ENCODE measurements around the gene RAD51B.

RAD51B gene

DNA sequence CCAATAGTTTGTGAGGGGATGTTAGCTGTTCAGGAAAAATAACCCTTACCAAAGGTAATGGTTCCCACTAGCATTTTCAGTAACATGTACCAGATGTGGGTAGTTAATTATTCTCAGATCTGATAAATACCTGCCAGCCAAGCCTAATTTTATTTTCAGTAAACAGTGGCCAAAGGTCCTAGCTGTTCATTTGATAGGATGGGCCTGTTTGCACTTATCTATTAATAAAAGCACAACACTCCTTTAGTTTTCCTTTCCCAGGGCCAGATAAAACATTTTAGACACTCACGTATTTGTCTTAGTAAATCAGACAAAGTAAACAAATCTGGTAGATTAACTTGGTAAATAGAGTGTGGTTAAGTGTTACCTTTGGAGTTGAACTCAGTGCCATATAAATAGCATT, 345.1 kb downstream of the RAD51B start:
- Histone ChIP-seq H3K36me3 (ENCODE audit: control insufficient read depth, low read depth, low read length) (no peaks in the 10 kb centered on the region), H3K27me3 (ENCODE audit: control insufficient read depth, insufficient read depth, low read length) (no peaks in the 10 kb centered on the region), H3K9ac (ENCODE audit: low read length) (no peak overlapping the region), H3K4me1 (ENCODE audit: control insufficient read depth, low read depth, low read length) (no peaks in the 10 kb centered on the region), H3K4me3 (ENCODE audit: low read length) (no peak overlapping the region), H3K9me3 (ENCODE audit: control insufficient read depth, low read depth, low read length) (no peaks in the 10 kb centered on the region), H3K27ac (ENCODE audit: low read length) (no peak overlapping the region)

DNA sequence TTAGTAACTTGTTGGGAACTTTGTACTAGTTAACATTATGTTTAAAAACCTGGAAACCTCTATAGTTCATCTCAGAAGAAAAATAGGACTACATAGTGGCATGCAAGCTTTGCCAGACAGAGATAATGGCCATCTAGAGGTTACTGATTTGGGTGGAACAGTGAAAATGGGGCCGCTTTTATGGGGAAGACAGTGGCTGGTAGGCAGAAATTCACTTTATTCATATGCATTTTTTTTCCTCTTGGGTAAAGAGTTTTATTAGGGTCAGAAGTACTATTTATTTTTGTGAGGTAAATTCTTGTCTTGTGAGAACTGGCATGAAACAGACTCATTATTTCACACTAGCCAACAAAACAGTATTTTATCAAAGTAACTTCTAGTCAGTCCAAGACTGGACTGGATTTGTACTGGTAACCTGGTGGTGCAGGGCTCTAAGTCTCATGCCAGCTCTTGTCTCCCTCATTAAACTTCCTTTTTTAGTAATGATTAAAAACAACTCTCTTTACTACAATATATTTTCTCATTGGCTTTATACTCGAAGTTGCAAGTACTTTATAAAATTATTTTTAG, 345.8 kb downstream of the RAD51B start:
- no peak overlapping the region for H3K4me3 ChIP-seq (ENCODE audit: low read length)
- no peaks in the 10 kb centered on the region for H3K4me1 ChIP-seq (ENCODE audit: control insufficient read depth, low read depth, low read length)
- no peak overlapping the region for H3K27ac ChIP-seq (ENCODE audit: low read length)
- no peak overlapping the region for H3K9ac ChIP-seq (ENCODE audit: low read length)
- no peaks in the 10 kb centered on the region for H3K27me3 ChIP-seq (ENCODE audit: control insufficient read depth, insufficient read depth, low read length)
- H3K9me3 ChIP-seq (ENCODE audit: control insufficient read depth, low read depth, low read length): no peaks in the 10 kb centered on the region
- H3K36me3 ChIP-seq (ENCODE audit: control insufficient read depth, low read depth, low read length): no peaks in the 10 kb centered on the region

- H3K4me1 ChIP-seq (ENCODE audit: control insufficient read depth, low read depth, low read length): no peaks in the 10 kb centered on the region
- H3K4me3 ChIP-seq (ENCODE audit: low read length): no peak overlapping the region
- H3K27ac ChIP-seq (ENCODE audit: low read length): no peak overlapping the region
- no peaks in the 10 kb centered on the region for H3K27me3 ChIP-seq (ENCODE audit: control insufficient read depth, insufficient read depth, low read length)
- no peaks in the 10 kb centered on the region for H3K9me3 ChIP-seq (ENCODE audit: control insufficient read depth, low read depth, low read length)
- no peak overlapping the region for H3K9ac ChIP-seq (ENCODE audit: low read length)
- no peaks in the 10 kb centered on the region for H3K36me3 ChIP-seq (ENCODE audit: control insufficient read depth, low read depth, low read length)
Measured at GRCh38 chr14:68166731-68167382, 347.3 kb downstream of the RAD51B start.

DNA sequence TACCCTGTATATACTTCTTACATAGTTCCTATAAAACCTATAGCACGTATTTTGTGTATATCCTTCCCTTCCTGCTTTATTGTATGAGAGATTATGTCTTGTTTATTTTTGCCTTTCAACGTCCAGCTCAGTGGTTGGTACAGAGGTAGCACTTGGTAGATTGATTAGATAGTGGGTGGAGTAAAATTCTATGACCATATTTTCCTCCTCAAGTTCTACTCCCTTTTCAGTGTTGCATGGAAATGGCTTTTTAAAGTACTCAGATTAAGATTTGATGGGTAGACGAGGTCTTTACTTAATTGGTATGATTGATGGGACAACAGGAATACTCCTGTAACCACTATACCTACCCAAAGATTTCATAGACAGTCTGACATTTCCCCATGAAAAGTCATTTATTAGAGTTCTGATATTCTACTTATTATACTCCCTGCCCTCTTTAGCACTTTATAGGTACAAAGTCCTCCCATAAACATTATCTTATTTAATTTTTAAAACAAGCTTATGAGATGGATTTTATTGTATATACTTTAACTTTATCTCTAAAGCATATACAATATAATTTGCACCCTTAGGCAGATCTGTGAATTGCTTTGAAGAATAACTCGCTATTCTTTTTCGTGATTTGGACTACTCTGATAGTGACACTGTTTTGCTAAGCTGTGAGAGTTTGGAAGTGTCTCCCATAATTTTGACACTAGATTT, 348.0 kb downstream of the RAD51B start:
- Histone ChIP-seq H3K4me3 (ENCODE audit: low read length) (no peak overlapping the region), H3K27me3 (ENCODE audit: control insufficient read depth, insufficient read depth, low read length) (no peaks in the 10 kb centered on the region), H3K27ac (ENCODE audit: low read length) (no peak overlapping the region), H3K36me3 (ENCODE audit: control insufficient read depth, low read depth, low read length) (no peaks in the 10 kb centered on the region), H3K9ac (ENCODE audit: low read length) (no peak overlapping the region), H3K4me1 (ENCODE audit: control insufficient read depth, low read depth, low read length) (no peaks in the 10 kb centered on the region), H3K9me3 (ENCODE audit: control insufficient read depth, low read depth, low read length) (no peaks in the 10 kb centered on the region)

DNA sequence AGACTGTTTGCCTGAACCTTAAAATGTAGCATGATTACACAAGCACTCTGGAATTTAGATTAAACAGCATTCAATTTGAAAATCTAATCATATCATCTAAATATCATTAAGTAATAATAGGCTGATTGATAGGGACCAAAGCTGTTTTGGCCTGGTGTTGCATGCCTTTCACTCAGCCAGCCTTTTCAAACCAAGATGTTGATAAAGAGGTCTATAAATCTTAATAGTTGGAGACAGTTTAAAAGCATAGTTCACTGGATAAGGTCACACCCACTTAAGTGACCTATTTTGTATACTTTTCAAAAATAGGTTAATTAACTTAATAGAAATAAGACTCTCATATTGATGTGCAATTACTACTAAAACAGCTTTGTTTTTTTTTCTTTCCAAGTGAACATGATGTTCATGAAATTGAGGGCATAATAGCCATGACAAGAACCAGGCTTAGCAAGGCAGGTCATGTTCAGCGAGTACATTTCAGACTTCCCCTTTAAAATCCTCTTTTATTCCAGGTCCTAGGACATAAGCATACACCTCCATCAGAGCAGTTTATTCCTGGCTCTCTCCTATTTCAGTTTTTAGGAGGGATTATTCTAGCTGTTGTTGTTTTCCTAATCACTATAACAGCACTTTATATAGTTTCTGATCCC, 349.0 kb downstream of the RAD51B start:
- Histone ChIP-seq H3K9ac (ENCODE audit: low read length) (no peak overlapping the region), H3K4me1 (ENCODE audit: control insufficient read depth, low read depth, low read length) (no peaks in the 10 kb centered on the region), H3K4me3 (ENCODE audit: low read length) (no peak overlapping the region), H3K27ac (ENCODE audit: low read length) (no peak overlapping the region), H3K36me3 (ENCODE audit: control insufficient read depth, low read depth, low read length) (no peaks in the 10 kb centered on the region), H3K27me3 (ENCODE audit: control insufficient read depth, insufficient read depth, low read length) (no peaks in the 10 kb centered on the region), H3K9me3 (ENCODE audit: control insufficient read depth, low read depth, low read length) (no peaks in the 10 kb centered on the region)

GRCh38 chr14:68172216-68172615, 352.6 kb downstream of the RAD51B start:
- Histone ChIP-seq H3K27me3 (ENCODE audit: control insufficient read depth, insufficient read depth, low read length) (no peaks in the 10 kb centered on the region), H3K4me1 (ENCODE audit: control insufficient read depth, low read depth, low read length) (no peaks in the 10 kb centered on the region), H3K27ac (ENCODE audit: low read length) (no peak overlapping the region), H3K9me3 (ENCODE audit: control insufficient read depth, low read depth, low read length) (no peaks in the 10 kb centered on the region), H3K36me3 (ENCODE audit: control insufficient read depth, low read depth, low read length) (no peaks in the 10 kb centered on the region), H3K4me3 (ENCODE audit: low read length) (no peak overlapping the region), H3K9ac (ENCODE audit: low read length) (no peak overlapping the region)

- Histone ChIP-seq H3K27me3 (ENCODE audit: control insufficient read depth, insufficient read depth, low read length) (no peaks in the 10 kb centered on the region), H3K9me3 (ENCODE audit: control insufficient read depth, low read depth, low read length) (no peaks in the 10 kb centered on the region), H3K4me1 (ENCODE audit: control insufficient read depth, low read depth, low read length) (no peaks in the 10 kb centered on the region), H3K27ac (ENCODE audit: low read length) (no peak overlapping the region), H3K4me3 (ENCODE audit: low read length) (no peak overlapping the region), H3K36me3 (ENCODE audit: control insufficient read depth, low read depth, low read length) (no peaks in the 10 kb centered on the region), H3K9ac (ENCODE audit: low read length) (no peak overlapping the region)
Measured at GRCh38 chr14:68172627-68173026, 353.0 kb downstream of the RAD51B start.

DNA sequence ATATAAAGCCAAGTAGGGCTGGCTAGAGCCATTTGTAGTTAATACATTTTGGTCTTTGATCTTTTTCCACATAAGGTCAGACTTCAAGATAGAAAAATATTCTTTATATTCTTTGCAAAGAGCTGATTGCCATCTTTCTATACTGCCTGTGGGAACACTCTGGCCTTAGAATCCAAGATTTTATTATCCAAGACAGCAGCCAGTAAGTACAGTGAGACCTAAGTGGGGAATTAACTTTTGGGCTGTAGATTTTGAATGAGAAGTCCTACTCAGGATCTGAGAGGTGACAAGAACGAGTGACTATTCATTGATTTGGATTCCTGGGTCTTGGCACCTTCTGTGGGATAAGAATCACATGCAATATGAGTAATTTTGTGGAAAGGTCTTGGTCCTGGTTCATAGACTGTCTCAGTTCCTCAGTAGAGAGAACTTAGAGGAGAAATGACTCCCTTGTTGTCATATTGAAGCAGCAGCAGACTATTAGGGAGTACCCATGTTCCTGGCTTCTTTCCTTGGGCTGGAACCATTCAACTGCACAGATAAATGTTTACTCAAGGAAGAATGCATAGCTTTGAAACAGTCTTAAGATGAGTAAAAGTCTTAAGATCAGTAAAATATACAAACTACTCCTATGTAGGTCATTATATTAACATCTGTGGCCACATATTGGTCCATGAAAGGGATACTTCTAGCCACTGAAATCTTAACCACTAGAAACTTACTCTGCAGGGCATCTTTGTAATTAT, 353.8 kb downstream of the RAD51B start:
- no peak overlapping the region for H3K27ac ChIP-seq (ENCODE audit: low read length)
- H3K9me3 ChIP-seq (ENCODE audit: control insufficient read depth, low read depth, low read length): no peaks in the 10 kb centered on the region
- no peak overlapping the region for H3K9ac ChIP-seq (ENCODE audit: low read length)
- H3K4me1 ChIP-seq (ENCODE audit: control insufficient read depth, low read depth, low read length): peaks cover 2% of the 10 kb centered on the region
- no peaks in the 10 kb centered on the region for H3K27me3 ChIP-seq (ENCODE audit: control insufficient read depth, insufficient read depth, low read length)
- no peak overlapping the region for H3K4me3 ChIP-seq (ENCODE audit: low read length)
- H3K36me3 ChIP-seq (ENCODE audit: control insufficient read depth, low read depth, low read length): no peaks in the 10 kb centered on the region

GRCh38 chr14:68174446-68174845, 354.9 kb downstream of the RAD51B start:
- Histone ChIP-seq H3K9me3 (ENCODE audit: control insufficient read depth, low read depth, low read length) (no peaks in the 10 kb centered on the region), H3K36me3 (ENCODE audit: control insufficient read depth, low read depth, low read length) (no peaks in the 10 kb centered on the region), H3K27ac (ENCODE audit: low read length) (no peak overlapping the region), H3K4me1 (ENCODE audit: control insufficient read depth, low read depth, low read length) (peaks cover 11% of the 10 kb centered on the region), H3K27me3 (ENCODE audit: control insufficient read depth, insufficient read depth, low read length) (no peaks in the 10 kb centered on the region), H3K4me3 (ENCODE audit: low read length) (no peak overlapping the region), H3K9ac (ENCODE audit: low read length) (no peak overlapping the region)

DNA sequence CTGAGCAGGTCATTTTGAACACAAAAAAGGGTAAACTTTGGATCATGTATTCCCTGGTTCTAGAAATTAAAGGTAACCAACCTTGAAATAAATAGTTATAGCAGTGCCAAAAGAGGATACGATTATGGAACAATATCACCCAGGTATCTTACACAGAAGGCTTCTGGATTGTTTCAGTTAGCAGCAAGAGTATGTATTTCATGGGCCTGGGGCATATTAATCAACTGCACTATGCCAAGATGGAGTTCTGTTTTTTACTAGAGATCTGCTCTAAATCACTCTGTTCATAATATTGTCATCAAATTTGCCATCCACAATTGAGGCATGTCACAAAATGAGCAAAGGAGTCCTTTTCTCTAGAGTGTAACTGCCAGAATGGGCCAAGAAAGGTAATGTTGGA, 357.1 kb downstream of the RAD51B start:
- Histone ChIP-seq H3K9me3 (ENCODE audit: control insufficient read depth, low read depth, low read length) (no peaks in the 10 kb centered on the region), H3K4me3 (ENCODE audit: low read length) (no peak overlapping the region), H3K4me1 (ENCODE audit: control insufficient read depth, low read depth, low read length) (peaks cover 11% of the 10 kb centered on the region), H3K27ac (ENCODE audit: low read length) (no peak overlapping the region), H3K27me3 (ENCODE audit: control insufficient read depth, insufficient read depth, low read length) (no peaks in the 10 kb centered on the region), H3K36me3 (ENCODE audit: control insufficient read depth, low read depth, low read length) (no peaks in the 10 kb centered on the region), H3K9ac (ENCODE audit: low read length) (no peak overlapping the region)

DNA sequence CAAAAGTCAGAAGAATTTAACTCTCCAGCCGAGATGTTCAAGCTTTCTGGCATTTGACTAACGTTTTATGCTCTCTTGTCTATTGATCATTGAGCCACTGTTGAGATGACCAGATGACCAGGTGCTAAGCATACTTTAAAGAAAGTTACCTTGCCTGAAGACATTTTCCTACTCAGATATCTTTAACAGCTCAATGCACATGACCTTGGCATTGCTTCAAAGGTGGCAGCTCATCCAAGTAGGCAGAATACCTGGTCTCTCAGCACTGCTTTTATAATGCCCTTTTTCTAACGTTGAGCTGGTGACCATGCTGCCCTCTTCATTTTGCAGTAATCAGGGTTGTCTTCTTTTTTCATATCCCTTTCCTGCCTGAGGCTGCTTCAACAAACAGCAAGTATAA, 358.1 kb downstream of the RAD51B start:
- no peaks in the 10 kb centered on the region for H3K9me3 ChIP-seq (ENCODE audit: control insufficient read depth, low read depth, low read length)
- H3K9ac ChIP-seq (ENCODE audit: low read length): no peak overlapping the region
- H3K27me3 ChIP-seq (ENCODE audit: control insufficient read depth, insufficient read depth, low read length): no peaks in the 10 kb centered on the region
- no peaks in the 10 kb centered on the region for H3K36me3 ChIP-seq (ENCODE audit: control insufficient read depth, low read depth, low read length)
- no peak overlapping the region for H3K27ac ChIP-seq (ENCODE audit: low read length)
- peaks cover 11% of the 10 kb centered on the region for H3K4me1 ChIP-seq (ENCODE audit: control insufficient read depth, low read depth, low read length)
- H3K4me3 ChIP-seq (ENCODE audit: low read length): no peak overlapping the region

Measured in iPS-18a (cell line).